ENCODE data around the gene ATOX1. TPM values are rescaled to one million over a fixed set of nuclear protein-coding genes. Genes with fewer than 3 reads are reported as not detected.

Gene ATOX1
- total RNA-seq, 1 experiment from 2014 or later, result 65.6 TPM

DNA sequence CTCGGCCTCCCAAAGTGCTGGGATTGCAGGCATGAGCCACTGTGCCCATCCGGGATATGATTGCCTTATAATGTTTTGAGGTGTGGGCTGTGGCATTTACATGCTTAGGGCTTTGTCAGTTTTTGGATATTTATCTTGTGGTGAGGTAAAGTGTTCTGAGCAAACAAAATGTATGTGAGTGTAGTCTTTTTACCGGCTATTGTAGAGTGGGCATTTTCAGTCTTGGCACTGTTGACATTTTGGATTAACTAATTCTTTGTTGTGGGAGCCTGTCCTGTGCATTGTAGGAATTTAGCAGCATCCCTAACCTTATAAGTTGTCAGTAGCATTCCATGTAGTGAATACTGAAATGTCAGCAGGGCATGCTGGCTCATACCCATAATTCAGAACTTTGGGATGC, 34.9 kb upstream of the ATOX1 start:
- Histone ChIP-seq H3K4me3 (ENCODE audit: low read depth, low read length, poor library complexity, severe bottlenecking) (no peak overlapping the region), H3K9me3 (ENCODE audit: low read depth, low read length, poor library complexity, severe bottlenecking) (no peaks in the 10 kb centered on the region), H3K36me3 (ENCODE audit: insufficient read depth, low read length, poor library complexity, severe bottlenecking) (peaks cover 99% of the 10 kb centered on the region), H3K4me1 (ENCODE audit: insufficient read depth, low read length, poor library complexity, severe bottlenecking) (no peaks in the 10 kb centered on the region), H3K27me3 (replicated peaks; ENCODE audit: insufficient read depth, low read depth, low read length, poor library complexity) (no peaks in the 10 kb centered on the region), H3K27ac (ENCODE audit: low read depth, low read length, poor library complexity, severe bottlenecking) (no peak overlapping the region)
- TF ChIP-seq, protein P1, sequence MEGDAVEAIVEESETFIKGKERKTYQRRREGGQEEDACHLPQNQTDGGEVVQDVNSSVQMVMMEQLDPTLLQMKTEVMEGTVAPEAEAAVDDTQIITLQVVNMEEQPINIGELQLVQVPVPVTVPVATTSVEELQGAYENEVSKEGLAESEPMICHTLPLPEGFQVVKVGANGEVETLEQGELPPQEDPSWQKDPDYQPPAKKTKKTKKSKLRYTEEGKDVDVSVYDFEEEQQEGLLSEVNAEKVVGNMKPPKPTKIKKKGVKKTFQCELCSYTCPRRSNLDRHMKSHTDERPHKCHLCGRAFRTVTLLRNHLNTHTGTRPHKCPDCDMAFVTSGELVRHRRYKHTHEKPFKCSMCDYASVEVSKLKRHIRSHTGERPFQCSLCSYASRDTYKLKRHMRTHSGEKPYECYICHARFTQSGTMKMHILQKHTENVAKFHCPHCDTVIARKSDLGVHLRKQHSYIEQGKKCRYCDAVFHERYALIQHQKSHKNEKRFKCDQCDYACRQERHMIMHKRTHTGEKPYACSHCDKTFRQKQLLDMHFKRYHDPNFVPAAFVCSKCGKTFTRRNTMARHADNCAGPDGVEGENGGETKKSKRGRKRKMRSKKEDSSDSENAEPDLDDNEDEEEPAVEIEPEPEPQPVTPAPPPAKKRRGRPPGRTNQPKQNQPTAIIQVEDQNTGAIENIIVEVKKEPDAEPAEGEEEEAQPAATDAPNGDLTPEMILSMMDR (conservative IDR thresholded peaks at IDR 0.05; ENCODE audit: low read depth, low read length), result no peak
- TF ChIP-seq EZH2 (IDR thresholded peaks at IDR 0.05; ENCODE audit: borderline replicate concordance, low read depth, low read length, poor library complexity, severe bottlenecking), result no peak
- POLR2A ChIA-PET (ENCODE audit: low non-redundant PET), result no interaction called here
- no peak for DNase-seq (ENCODE audit: low spot score)
- no TSS peak for BruUV-seq (replicated peaks)
- intact Hi-C loops (cut with micrococcal nuclease; ENCODE audit: unreplicated experiment), result no loop called here
- CTCF ChIA-PET, result no interaction called here

DNA sequence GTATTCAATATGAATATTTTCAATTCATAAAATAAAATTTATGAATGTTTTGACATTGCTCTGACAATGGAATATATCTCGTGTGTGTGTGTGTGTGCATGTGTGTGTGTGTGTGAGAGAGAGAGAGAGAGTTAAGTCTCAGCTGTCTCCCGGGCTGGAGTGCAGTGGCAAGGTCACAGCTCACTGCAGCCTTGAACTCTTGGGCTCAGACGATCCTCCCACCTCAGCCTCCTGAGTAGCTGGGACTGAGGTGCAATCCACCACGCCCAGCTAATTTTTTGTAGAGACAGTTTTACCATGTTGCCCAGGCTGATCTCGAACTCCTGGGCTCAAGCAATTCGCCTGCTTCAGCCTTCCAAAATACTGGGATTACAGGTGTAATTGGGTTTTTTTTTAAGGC, 29.4 kb upstream of the ATOX1 start:
- Histone ChIP-seq H3K27me3 (replicated peaks; ENCODE audit: insufficient read depth, low read depth, low read length, poor library complexity) (no peaks in the 10 kb centered on the region), H3K27ac (ENCODE audit: low read depth, low read length, poor library complexity, severe bottlenecking) (no peak overlapping the region), H3K9me3 (ENCODE audit: low read depth, low read length, poor library complexity, severe bottlenecking) (no peaks in the 10 kb centered on the region), H3K36me3 (ENCODE audit: insufficient read depth, low read length, poor library complexity, severe bottlenecking) (peaks cover 64% of the 10 kb centered on the region), H3K4me3 (ENCODE audit: low read depth, low read length, poor library complexity, severe bottlenecking) (no peak overlapping the region), H3K4me1 (ENCODE audit: insufficient read depth, low read length, poor library complexity, severe bottlenecking) (peaks cover 11% of the 10 kb centered on the region)
- ChIA-PET POLR2A (ENCODE audit: low non-redundant PET) (no interaction called here), CTCF (no interaction called here)
- DNase-seq (ENCODE audit: low spot score), result no peak
- BruUV-seq (replicated peaks), result no TSS peak
- intact Hi-C loops (cut with micrococcal nuclease; ENCODE audit: unreplicated experiment), result no loop called here
- no peak for TF ChIP-seq EZH2 (IDR thresholded peaks at IDR 0.05; ENCODE audit: borderline replicate concordance, low read depth, low read length, poor library complexity, severe bottlenecking)
- TF ChIP-seq, protein P1 (conservative IDR thresholded peaks at IDR 0.05; ENCODE audit: low read depth, low read length), result no peak

DNA sequence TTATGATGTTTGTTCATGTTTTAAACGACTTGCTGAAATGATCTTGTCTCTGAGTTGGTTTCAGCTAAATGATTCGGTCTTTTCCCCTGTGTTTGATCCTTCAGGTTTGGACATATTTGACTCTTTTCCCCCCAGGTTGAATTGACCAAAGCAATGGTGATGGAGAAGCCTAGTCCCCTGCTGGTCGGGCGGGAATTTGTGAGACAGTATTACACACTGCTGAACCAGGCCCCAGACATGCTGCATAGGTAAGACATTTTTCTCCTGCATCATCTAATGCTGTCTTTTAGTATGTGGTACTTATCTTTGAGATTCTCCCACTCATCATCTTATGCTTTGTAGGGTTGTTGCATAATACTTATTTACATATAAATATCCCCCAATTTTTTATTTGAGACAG, 28.0 kb upstream of the ATOX1 start:
- Histone ChIP-seq H3K4me3 (ENCODE audit: low read depth, low read length, poor library complexity, severe bottlenecking) (no peak overlapping the region), H3K4me1 (ENCODE audit: insufficient read depth, low read length, poor library complexity, severe bottlenecking) (peaks cover 11% of the 10 kb centered on the region), H3K36me3 (ENCODE audit: insufficient read depth, low read length, poor library complexity, severe bottlenecking) (peaks cover 50% of the 10 kb centered on the region), H3K27ac (ENCODE audit: low read depth, low read length, poor library complexity, severe bottlenecking) (no peak overlapping the region), H3K9me3 (ENCODE audit: low read depth, low read length, poor library complexity, severe bottlenecking) (no peaks in the 10 kb centered on the region), H3K27me3 (replicated peaks; ENCODE audit: insufficient read depth, low read depth, low read length, poor library complexity) (no peaks in the 10 kb centered on the region)
- no peak for DNase-seq (ENCODE audit: low spot score)
- POLR2A ChIA-PET (ENCODE audit: low non-redundant PET), result no interaction called here
- no peak for TF ChIP-seq EZH2 (IDR thresholded peaks at IDR 0.05; ENCODE audit: borderline replicate concordance, low read depth, low read length, poor library complexity, severe bottlenecking)
- TF ChIP-seq, protein P1 (conservative IDR thresholded peaks at IDR 0.05; ENCODE audit: low read depth, low read length), result no peak
- CTCF ChIA-PET, result no interaction called here
- intact Hi-C loops (cut with micrococcal nuclease; ENCODE audit: unreplicated experiment), result no loop called here
- no TSS peak for BruUV-seq (replicated peaks)
